ENCODE results near the gene UQCRH.
"Not testable (repeated sequence)": the region's sequence is repeated elsewhere in the genome, so short reads cannot be mapped to it uniquely, and the experiment has no call there.

Gene UQCRH

GRCh38 chr1:46333300-46334029 lies 30.0 kb downstream of the UQCRH start:
- no peak for DNase-seq (ENCODE audit: low read depth, low spot score)

GRCh38 chr1:46334030-46334384 lies 30.5 kb downstream of the UQCRH start:
- DNase-seq (ENCODE audit: low read depth, low spot score), result no peak

- no peak for DNase-seq (ENCODE audit: low read depth, low spot score)
These were observed 31.6 kb downstream of the UQCRH start for GRCh38 chr1:46335081-46335480.

GRCh38 chr1:46337409-46337808 lies 33.9 kb downstream of the UQCRH start:
- DNase-seq (ENCODE audit: low read depth, low spot score), result not testable (repeated sequence)

- DNase-seq (ENCODE audit: low read depth, low spot score), result peak; percentile 62
These were observed 37.1 kb downstream of the UQCRH start, which contains the start of gene NSUN4 for GRCh38 chr1:46340404-46341221. Gene NSUN4 (plus strand): TSS chr1:46340807. CDS start chr1:46340827, 20 bp downstream.

GRCh38 chr1:46341222-46342083 lies 38.0 kb downstream of the UQCRH start:
- DNase-seq (ENCODE audit: low read depth, low spot score), result no peak

- DNase-seq (ENCODE audit: low read depth, low spot score), result no peak
These were observed 38.7 kb downstream of the UQCRH start for GRCh38 chr1:46342084-46342656.

GRCh38 chr1:46342677-46343350 lies 39.3 kb downstream of the UQCRH start:
- no peak for DNase-seq (ENCODE audit: low read depth, low spot score)

- DNase-seq (ENCODE audit: low read depth, low spot score), result no peak
These were observed 39.8 kb downstream of the UQCRH start for GRCh38 chr1:46343351-46343695.

- no peak for DNase-seq (ENCODE audit: low read depth, low spot score)
These were observed 40.2 kb downstream of the UQCRH start for GRCh38 chr1:46343705-46344104.

GRCh38 chr1:46344481-46344880 lies 41.0 kb downstream of the UQCRH start:
- no peak for DNase-seq (ENCODE audit: low read depth, low spot score)

- no peak for DNase-seq (ENCODE audit: low read depth, low spot score)
These were observed 41.8 kb downstream of the UQCRH start for GRCh38 chr1:46345281-46345680.

GRCh38 chr1:46352363-46352762 lies 48.9 kb downstream of the UQCRH start:
- DNase-seq (ENCODE audit: low read depth, low spot score), result no peak

GRCh38 chr1:46355920-46356319 lies 52.4 kb downstream of the UQCRH start:
- DNase-seq (ENCODE audit: low read depth, low spot score), result not testable (repeated sequence)

- DNase-seq (ENCODE audit: low read depth, low spot score), result no peak
These were observed 58.7 kb downstream of the UQCRH start for GRCh38 chr1:46362158-46362557.

- DNase-seq (ENCODE audit: low read depth, low spot score), result no peak
These were observed 59.6 kb downstream of the UQCRH start for GRCh38 chr1:46363121-46363520.

GRCh38 chr1:46364612-46365011 lies 61.1 kb downstream of the UQCRH start:
- no peak for DNase-seq (ENCODE audit: low read depth, low spot score)

GRCh38 chr1:46365796-46366195 lies 62.3 kb downstream of the UQCRH start:
- DNase-seq (ENCODE audit: low read depth, low spot score), result not testable (repeated sequence)

Data from activated naive CD8-positive, alpha-beta T cell treated with anti-CD3 and anti-CD28 coated beads, Interleukin-2, amount 50 U/mL, for 16 hours (primary cell).